ENCODE measurements around the gene CCDC188.

The CCDC188 gene

DNA sequence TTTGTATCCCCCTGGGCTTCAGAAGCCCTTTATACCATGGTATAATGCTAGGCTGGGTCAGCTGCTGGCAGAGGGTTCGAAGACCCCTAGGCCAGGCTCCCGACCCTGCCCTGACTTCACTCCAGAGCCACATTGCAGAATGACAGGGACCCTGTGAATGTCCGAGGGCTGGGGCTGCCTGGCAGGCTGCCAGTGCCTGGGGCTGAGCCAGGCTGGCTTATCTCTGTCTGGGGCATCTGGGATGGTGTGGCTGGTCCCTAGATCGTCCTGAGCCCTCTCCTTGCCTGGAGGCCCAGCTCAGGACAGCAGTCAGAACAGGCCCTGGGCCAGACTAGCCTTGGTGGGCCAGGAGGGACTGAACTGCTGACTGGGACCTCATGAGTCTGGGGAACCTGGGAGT lies 15.6 kb downstream of the CCDC188 start:
- DNase-seq (ENCODE audit: low read depth in 2 of 2): no peak

GRCh38 chr22:20133930-20134549 lies 16.8 kb downstream of the CCDC188 start:
- DNase-seq (ENCODE audit: low read depth in 2 of 2): no peak

DNA sequence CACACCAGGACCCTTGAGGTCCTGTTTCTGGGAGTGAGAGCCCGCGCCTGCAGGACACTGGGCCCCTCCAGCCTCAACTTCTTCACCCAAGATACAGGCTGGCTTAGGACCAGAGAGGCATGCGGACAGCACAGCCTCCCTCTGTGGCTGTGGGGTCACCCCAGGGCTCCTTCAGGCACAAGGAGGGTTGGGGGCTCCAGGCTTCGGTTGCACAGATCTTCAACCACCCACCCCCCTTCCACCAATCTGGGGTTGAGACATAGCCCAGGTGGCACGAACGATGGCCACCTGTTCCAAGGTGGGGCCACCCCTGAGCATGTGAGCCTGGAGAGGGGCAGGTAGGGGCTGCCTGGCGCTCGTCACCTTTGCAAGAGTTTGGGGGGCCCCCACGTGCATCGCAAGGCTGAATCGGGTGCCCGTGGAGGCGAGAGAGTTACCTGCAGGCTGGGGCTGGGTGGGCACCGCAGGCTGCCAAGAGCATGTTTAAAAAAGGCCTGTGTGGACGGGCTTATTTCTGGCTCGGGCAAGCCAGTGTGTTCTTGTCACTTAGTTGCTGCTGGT lies 18.1 kb downstream of the CCDC188 start:
- DNase-seq (ENCODE audit: low read depth in 2 of 2): no peak

GRCh38 chr22:20131859-20132685 lies 18.8 kb downstream of the CCDC188 start:
- DNase-seq (ENCODE audit: low read depth in 2 of 2): no peak

- peak in 1 of 2 donors; percentile 47 for DNase-seq (ENCODE audit: low read depth in 2 of 2)
These were observed 19.3 kb downstream of the CCDC188 start, which contains the start of gene ZDHHC8 for GRCh38 chr22:20131597-20131858. Gene ZDHHC8 (plus strand): TSS chr22:20131804. CDS start chr22:20131948, 144 bp downstream.

- peak; percentile 71 to 72 for DNase-seq (ENCODE audit: low read depth in 2 of 2)
These were observed 19.9 kb downstream of the CCDC188 start for GRCh38 chr22:20130731-20131596.

- DNase-seq (ENCODE audit: low read depth in 2 of 2): no peak
These were observed 20.5 kb downstream of the CCDC188 start for GRCh38 chr22:20130319-20130718.

DNA sequence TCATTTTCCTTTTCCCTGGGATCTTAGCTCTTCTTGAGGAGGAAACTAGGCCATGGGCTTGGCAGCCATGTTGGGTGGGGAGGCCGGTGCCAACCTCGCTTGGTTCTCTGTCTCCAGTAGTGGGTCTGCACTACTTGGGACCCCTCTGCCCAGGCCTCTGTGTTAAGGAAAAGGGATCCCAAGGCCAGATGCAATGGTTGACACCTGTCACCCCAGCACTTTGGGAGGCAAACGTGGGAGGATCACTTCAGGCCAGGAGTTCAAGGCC lies 21.2 kb downstream of the CCDC188 start:
- DNase-seq (ENCODE audit: low read depth in 2 of 2): no peak

- DNase-seq (ENCODE audit: low read depth in 2 of 2): peak in 1 of 2 donors; percentile 26
These were observed 21.7 kb downstream of the CCDC188 start for GRCh38 chr22:20128902-20129746.

- no peak for DNase-seq (ENCODE audit: low read depth in 2 of 2)
These were observed 22.3 kb downstream of the CCDC188 start for GRCh38 chr22:20128619-20128901.

DNA sequence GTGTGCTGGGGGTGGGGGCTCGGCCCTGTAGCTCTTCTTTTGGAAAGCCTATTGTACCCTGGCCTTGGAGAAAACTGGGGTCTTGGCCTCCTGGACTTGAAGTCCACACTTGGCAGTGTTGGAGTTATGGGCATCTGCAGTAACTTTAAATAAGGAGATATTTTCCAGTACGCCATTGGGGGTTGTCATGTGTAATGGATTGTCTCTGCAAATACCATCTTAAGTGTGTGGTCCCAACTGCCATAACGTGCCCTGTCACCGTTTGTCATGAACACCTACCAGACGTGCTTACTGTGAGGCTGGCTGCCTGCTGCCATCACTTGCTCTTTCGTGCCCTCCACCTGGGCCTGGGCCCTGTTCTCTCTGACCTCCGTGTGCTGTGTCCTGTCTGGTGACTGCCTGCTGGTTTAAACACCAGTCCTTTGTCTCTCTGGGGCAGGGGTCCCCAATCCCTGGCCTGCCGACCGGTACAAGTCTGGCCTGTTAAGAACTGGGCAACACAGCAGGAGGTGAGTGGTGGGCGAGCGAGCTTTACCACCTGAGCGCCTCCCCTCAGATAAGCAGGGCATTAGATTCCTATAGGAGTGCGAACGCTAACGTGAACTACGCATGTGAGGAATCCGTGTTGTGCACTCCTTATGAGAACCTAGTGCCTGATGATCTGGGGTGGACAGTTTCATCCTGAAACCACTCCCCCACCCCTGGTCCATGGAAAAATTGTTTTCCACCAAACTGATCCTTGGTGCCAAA lies 22.8 kb downstream of the CCDC188 start:
- DNase-seq (ENCODE audit: low read depth in 2 of 2): no peak

- DNase-seq (ENCODE audit: low read depth in 2 of 2): no peak
These were observed 23.5 kb downstream of the CCDC188 start for GRCh38 chr22:20127318-20127868.

DNA sequence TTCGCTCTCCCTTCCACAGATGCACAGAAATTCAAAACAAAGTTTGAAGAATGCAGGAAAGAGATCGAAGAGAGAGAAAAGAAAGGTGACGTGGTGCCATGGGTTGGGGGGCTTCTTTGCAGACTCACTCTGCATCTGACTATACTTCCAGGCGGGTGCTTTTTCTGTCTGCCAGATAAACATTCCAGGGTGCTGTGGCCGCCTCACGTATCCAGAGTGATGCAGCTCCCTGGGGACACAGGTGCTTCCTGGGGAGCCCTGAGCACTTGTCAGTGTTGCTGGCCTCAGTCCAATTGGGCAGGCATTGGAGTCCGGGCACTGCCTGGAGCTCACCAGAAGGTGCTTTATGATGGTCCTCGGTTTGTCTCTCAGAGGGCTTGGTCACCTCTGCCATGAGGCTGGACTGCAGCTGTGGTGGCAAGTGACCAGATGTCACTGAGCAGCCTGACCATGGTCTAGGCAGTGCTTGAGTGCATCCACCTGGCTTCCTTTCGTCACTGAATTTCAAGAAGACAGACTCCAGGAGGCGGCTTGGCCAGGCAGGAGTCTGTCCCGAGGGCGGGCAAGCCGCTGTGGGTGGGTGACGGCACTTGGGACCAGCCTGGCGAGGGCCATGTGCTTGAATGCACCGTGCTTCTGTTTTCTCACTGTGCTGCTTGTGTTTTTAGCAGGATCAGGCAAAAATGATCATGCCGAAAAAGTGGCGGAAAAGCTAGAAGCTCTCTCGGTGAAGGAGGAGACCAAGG lies 24.4 kb downstream of the CCDC188 start:
- DNase-seq (ENCODE audit: low read depth in 2 of 2): no peak

GRCh38 chr22:20125201-20126174 lies 25.4 kb downstream of the CCDC188 start:
- DNase-seq (ENCODE audit: low read depth in 2 of 2): no peak

GRCh38 chr22:20124083-20124787 lies 26.6 kb downstream of the CCDC188 start:
- no peak for DNase-seq (ENCODE audit: low read depth in 2 of 2)

DNA sequence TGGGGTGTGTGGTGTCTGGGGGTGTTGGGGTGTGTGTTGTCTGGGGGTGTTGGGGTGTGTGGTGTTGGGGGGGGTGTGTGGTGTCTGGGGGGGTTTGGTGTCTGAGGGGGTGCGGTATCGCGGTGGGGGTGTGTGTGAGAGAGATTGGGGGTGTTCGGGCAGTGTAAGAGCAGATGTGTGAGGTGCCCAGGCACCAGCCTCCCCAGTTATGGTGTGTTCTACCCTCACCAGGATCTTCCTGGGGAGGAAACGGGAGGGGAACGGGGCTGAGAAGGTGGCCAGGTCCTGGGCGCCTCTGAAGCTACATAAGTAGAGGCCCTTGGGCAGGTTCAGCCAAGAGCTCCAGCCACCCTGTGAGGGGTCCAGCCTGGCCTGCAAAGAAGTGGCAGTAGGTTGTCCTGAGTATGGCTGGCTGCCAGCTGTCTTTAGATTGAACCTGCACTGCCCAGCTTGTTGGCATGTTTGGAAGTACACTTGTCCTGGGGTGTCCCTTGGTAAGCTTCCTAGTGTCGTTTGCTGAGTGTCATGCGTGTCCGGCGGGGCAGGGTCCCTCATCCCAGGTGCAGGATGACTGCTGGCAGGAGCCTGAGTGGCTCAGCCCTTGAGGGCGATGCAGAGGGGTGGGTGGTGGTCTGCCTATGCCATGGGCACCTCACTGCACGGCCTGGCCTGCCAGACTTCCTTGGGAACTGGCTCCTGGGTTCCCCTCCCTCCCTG lies 27.3 kb downstream of the CCDC188 start:
- DNase-seq (ENCODE audit: low read depth in 2 of 2): no peak

- DNase-seq (ENCODE audit: low read depth in 2 of 2): no peak
These were observed 28.9 kb downstream of the CCDC188 start for GRCh38 chr22:20121856-20122415.

All from stimulated activated CD4-positive, alpha-beta T cell treated with anti-CD3 and anti-CD28 coated beads, Interleukin-4, amount 100 ng/mL, for 48 hours (primary cell).